K562 (cell line): Measurements from ENCODE around the gene EPB41L4A. TPM values are rescaled to one million over a fixed set of nuclear protein-coding genes. Genes with fewer than 3 reads are reported as not detected.

Source experiments
- EP400 ChIP-seq: fragments of 450-650 bp; IDR thresholded peaks from 2 replicates; pipeline ENCODE4 v1.6.1; 2017; ENCODE audit warnings: antibody characterized with exemption, mild to moderate bottlenecking, moderate library complexity
- FOSL1 ChIP-seq: fragments of 200-800 bp; sonication (Bioruptor generic); conservative IDR thresholded peaks from 2 replicates; pipeline ENCODE4 v1.6.1; 2016; ENCODE audit warnings: missing genetic modification characterization, missing compliant biosample characterization
- MTF1 ChIP-seq: fragments of 250-450 bp; sonication (Bioruptor Pico); IDR thresholded peaks from 2 replicates; pipeline ENCODE4 v1.9.0; 2021; ENCODE audit warnings: moderate library complexity, mild to moderate bottlenecking, inconsistent platforms, borderline replicate concordance
- POU5F1 ChIP-seq: fragments of 150-350 bp; IDR thresholded peaks from 2 replicates; pipeline ENCODE4 v1.6.1; 2014; ENCODE audit warnings: borderline replicate concordance, low read length, low read depth, mild to moderate bottlenecking; ENCODE audit not compliant: partially characterized antibody
- RBM25 ChIP-seq: fragments of 200-400 bp; formaldehyde crosslinking; IDR thresholded peaks from 2 replicates; pipeline ENCODE4 v1.6.1; 2018; ENCODE audit warnings: low read length, low read depth, moderate library complexity; ENCODE audit not compliant: severe bottlenecking
- ZNF134 ChIP-seq: fragments of 250-450 bp; sonication (Bioruptor Pico); conservative IDR thresholded peaks from 2 replicates; pipeline ENCODE4 v1.4.0; 2020
- polyA plus RNA-seq, 8 experiments: library from polyadenylated mRNA; depleted of rRNA in 4 of 8; stranded (reverse) in 5 of 8; unstranded in 3 of 8; fragments of >200 nt; fragmentation: Nextera tagmentation in 2 of 8; fragmentation: Illumina TruSeq in 1 of 8; extraction: Ambion mirVana in 2 of 8; extraction: Trizol in 1 of 8; gene quantifications; 2 replicates each; pipeline versions ENCODE4 v1.2.1 to v1.2.3, GENCODE V29; 2011 to 2014; ENCODE audit warnings: inconsistent platforms in 1 of 8, missing spikeins in 1 of 8
- total RNA-seq, 7 experiments: library from RNA; depleted of rRNA in 6 of 7; stranded (reverse); fragments of >200 nt in 6 of 7; fragmentation: Illumina TruSeq in 2 of 7; extraction: Trizol in 2 of 7; gene quantifications; 2 replicates each; pipeline versions ENCODE4 v1.2.1 to v1.2.3, GENCODE V29; 2011 to 2021; ENCODE audit warnings: low replicate concordance in 1 of 7
- TF ChIP-seq, protein P1 (sequence below): fragments of 450-650 bp; IDR thresholded peaks from 2 replicates; pipeline ENCODE4 v1.6.1; 2016; ENCODE audit warnings: low read depth
- TF ChIP-seq, protein P2 (sequence below): sonication (generic); formaldehyde crosslinking; IDR thresholded peaks from 2 replicates; pipeline ENCODE4 v1.8.1; 2022; ENCODE audit warnings: missing genetic modification reagents
- TF ChIP-seq, protein P3 (sequence below): fragments of 200-800 bp; sonication (Bioruptor generic); IDR thresholded peaks from 2 replicates; pipeline ENCODE4 v1.6.1; 2017; ENCODE audit warnings: missing genetic modification characterization, missing compliant biosample characterization

The EPB41L4A gene
- total and polyA plus RNA-seq, 9 of the 15 experiments (the other 6 are each of a cell fraction or from before 2014, with no cell fraction given): 0.04 to 0.35 (median 0.12) TPM; not detected in 3

DNA sequence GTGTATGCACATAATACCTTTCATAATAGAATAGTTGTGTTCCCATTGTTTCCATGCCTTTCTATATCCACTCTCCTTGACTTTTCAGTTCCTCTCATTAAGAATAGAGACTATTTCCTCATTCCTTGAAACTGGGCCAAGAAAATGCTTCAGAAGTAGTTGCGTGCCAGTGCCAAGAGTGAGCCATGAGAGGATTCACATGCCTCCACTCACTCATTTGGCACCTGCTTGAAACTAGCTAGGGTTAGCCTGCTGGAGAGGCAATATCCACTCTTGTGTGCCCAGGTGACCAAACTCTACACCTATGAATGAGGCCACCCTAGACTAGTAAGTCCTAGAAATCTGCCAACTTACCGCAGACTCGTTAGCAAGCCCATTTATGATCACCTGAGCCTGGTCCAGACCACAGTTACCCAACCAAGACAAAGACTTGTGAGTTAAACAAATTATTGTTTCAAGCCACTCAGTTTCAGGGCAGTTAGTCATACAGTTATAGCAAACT lies 276.3 kb downstream of the EPB41L4A start (continued):
- TF ChIP-seq, protein P1, sequence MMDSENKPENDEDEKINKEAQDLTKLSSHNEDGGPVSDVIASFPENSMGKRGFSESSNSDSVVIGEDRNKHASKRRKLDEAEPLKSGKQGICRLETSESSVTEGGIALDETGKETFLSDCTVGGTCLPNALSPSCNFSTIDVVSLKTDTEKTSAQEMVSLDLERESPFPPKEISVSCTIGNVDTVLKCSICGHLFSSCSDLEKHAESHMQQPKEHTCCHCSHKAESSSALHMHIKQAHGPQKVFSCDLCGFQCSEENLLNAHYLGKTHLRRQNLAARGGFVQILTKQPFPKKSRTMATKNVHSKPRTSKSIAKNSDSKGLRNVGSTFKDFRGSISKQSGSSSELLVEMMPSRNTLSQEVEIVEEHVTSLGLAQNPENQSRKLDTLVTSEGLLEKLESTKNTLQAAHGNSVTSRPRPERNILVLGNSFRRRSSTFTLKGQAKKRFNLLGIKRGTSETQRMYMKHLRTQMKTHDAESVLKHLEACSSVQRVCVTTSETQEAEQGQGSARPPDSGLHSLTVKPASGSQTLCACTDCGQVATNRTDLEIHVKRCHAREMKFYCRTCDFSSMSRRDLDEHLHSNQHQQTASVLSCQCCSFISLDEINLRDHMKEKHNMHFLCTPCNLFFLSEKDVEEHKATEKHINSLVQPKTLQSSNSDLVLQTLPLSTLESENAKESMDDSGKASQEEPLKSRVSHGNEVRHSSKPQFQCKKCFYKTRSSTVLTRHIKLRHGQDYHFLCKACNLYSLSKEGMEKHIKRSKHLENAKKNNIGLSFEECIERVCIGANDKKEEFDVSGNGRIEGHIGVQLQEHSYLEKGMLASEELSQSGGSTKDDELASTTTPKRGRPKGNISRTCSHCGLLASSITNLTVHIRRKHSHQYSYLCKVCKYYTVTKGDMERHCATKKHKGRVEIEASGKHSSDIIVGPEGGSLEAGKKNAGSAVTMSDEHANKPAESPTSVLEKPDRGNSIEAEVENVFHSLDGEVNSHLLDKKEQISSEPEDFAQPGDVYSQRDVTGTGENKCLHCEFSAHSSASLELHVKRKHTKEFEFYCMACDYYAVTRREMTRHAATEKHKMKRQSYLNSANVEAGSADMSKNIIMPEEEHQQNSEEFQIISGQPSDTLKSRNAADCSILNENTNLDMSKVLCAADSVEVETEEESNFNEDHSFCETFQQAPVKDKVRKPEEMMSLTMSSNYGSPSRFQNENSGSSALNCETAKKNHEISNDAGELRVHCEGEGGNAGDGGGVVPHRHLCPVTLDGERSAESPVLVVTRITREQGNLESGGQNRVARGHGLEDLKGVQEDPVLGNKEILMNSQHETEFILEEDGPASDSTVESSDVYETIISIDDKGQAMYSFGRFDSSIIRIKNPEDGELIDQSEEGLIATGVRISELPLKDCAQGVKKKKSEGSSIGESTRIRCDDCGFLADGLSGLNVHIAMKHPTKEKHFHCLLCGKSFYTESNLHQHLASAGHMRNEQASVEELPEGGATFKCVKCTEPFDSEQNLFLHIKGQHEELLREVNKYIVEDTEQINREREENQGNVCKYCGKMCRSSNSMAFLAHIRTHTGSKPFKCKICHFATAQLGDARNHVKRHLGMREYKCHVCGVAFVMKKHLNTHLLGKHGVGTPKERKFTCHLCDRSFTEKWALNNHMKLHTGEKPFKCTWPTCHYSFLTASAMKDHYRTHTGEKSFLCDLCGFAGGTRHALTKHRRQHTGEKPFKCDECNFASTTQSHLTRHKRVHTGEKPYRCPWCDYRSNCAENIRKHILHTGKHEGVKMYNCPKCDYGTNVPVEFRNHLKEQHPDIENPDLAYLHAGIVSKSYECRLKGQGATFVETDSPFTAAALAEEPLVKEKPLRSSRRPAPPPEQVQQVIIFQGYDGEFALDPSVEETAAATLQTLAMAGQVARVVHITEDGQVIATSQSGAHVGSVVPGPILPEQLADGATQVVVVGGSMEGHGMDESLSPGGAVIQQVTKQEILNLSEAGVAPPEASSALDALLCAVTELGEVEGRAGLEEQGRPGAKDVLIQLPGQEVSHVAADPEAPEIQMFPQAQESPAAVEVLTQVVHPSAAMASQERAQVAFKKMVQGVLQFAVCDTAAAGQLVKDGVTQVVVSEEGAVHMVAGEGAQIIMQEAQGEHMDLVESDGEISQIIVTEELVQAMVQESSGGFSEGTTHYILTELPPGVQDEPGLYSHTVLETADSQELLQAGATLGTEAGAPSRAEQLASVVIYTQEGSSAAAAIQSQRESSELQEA: no peak
- TF ChIP-seq RBM25 (no peak), ZNF134 (no peak), MTF1 (no peak), POU5F1 (no peak), EP400 (no peak), FOSL1 (no peak)
- TF ChIP-seq, protein P2, sequence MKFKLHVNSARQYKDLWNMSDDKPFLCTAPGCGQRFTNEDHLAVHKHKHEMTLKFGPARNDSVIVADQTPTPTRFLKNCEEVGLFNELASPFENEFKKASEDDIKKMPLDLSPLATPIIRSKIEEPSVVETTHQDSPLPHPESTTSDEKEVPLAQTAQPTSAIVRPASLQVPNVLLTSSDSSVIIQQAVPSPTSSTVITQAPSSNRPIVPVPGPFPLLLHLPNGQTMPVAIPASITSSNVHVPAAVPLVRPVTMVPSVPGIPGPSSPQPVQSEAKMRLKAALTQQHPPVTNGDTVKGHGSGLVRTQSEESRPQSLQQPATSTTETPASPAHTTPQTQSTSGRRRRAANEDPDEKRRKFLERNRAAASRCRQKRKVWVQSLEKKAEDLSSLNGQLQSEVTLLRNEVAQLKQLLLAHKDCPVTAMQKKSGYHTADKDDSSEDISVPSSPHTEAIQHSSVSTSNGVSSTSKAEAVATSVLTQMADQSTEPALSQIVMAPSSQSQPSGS (CRISPR knock-in tag): no peak
- TF ChIP-seq, protein P3, sequence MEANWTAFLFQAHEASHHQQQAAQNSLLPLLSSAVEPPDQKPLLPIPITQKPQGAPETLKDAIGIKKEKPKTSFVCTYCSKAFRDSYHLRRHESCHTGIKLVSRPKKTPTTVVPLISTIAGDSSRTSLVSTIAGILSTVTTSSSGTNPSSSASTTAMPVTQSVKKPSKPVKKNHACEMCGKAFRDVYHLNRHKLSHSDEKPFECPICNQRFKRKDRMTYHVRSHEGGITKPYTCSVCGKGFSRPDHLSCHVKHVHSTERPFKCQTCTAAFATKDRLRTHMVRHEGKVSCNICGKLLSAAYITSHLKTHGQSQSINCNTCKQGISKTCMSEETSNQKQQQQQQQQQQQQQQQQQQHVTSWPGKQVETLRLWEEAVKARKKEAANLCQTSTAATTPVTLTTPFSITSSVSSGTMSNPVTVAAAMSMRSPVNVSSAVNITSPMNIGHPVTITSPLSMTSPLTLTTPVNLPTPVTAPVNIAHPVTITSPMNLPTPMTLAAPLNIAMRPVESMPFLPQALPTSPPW: no peak
